Heart left ventricle (tissue), 16 donors: ENCODE measurements around the gene KCNA1. TPM values are rescaled to one million over a fixed set of nuclear protein-coding genes. Genes with fewer than 3 reads are reported as not detected.

Source experiments
- ATAC-seq, 4 donors: fragments of 200-7000 bp; cut with Tn5 transposase; one replicate each; pipeline ENCODE4 v1.9.1; 2020 to 2022; ENCODE audit warnings: moderate library complexity in 4 of 4, mild to moderate bottlenecking in 3 of 4, moderate number of reproducible peaks in 1 of 4
- DNase-seq, 5 donors: peaks; one replicate each; pipeline ENCODE4 v3.0.0-alpha.2; 2020
- H3K27ac ChIP-seq, 12 donors: fragments of 200-600 bp; sonication (generic) in 4 of 12; one replicate each; pipeline versions ENCODE4 v1.5.0 to v1.8.0; 2016 to 2022; ENCODE audit warnings: mild to moderate bottlenecking in 2 of 12
- H3K27me3 ChIP-seq, 9 donors: fragments of 200-600 bp; sonication (generic) in 2 of 9; one replicate each; pipeline versions ENCODE4 v1.5.1 to v1.8.0; 2016 to 2022; ENCODE audit warnings: mild to moderate bottlenecking in 3 of 9
- H3K36me3 ChIP-seq, 9 donors: fragments of 200-600 bp; sonication (generic) in 2 of 9; one replicate each; pipeline versions ENCODE4 v1.5.0 to v1.8.0; 2018 to 2022; ENCODE audit warnings: mild to moderate bottlenecking in 2 of 9
- H3K4me1 ChIP-seq, 12 donors: fragments of 200-600 bp; sonication (generic) in 4 of 12; one replicate each; pipeline versions ENCODE4 v1.5.0 to v1.8.0; 2016 to 2022; ENCODE audit warnings: mild to moderate bottlenecking in 3 of 12
- H3K4me3 ChIP-seq, 12 donors: fragments of 200-600 bp; sonication (generic) in 4 of 12; one replicate each; pipeline versions ENCODE4 v1.5.0 to v1.8.0; 2017 to 2022; ENCODE audit warnings: mild to moderate bottlenecking in 9 of 12, moderate library complexity in 4 of 12
- H3K9me3 ChIP-seq, 12 donors: fragments of 200-600 bp; sonication (generic) in 4 of 12; one replicate each; pipeline versions ENCODE4 v1.5.0 to v1.8.0; 2016 to 2022; ENCODE audit warnings: mild to moderate bottlenecking in 1 of 12
- CTCF ChIP-seq, 12 donors: fragments of 200-600 bp; sonication (generic) in 4 of 12; IDR thresholded peaks; one replicate each; pipeline versions ENCODE4 v1.5.0 to v1.8.0; 2018 to 2022; ENCODE audit warnings: antibody characterized with exemption in 12 of 12, mild to moderate bottlenecking in 5 of 12
- POLR2A ChIP-seq, 2 donors: fragments of 450-650 bp; IDR thresholded peaks; one replicate each; pipeline ENCODE4 v1.6.1; 2017; ENCODE audit warnings: antibody characterized with exemption in 2 of 2, mild to moderate bottlenecking in 2 of 2, moderate library complexity in 2 of 2
- WGBS, 4 donors: extraction: QIAGEN DNeasy Blood & Tissue Kit in 2 of 4; methylation state at CpG; one replicate each; pipeline versions ENCODE4 v1.1.5 to v1.1.7; 2013 to 2018; 5-methylcytosine and 5-hydroxymethylcytosine counted together
- intact Hi-C, 10 donors: fragments of 100-400 bp; cut with DNase I; formaldehyde crosslinking; loops; one replicate each; pipeline versions ENCODE4 v1.11.1 to v1.14.2; 2022
- polyA plus RNA-seq, 2 donors: library from polyadenylated mRNA; stranded (reverse); fragments of 200-250 nt; gene quantifications; one replicate each; pipeline ENCODE4 v1.2.3, GENCODE V29; 2013
- total RNA-seq, 9 donors: library from RNA; depleted of rRNA in 2 of 9; stranded (reverse); fragments of >200 nt in 2 of 9; fragmentation: NEBNext Ultra II Directional in 3 of 9; extraction: Animal tissue kit (Norgen Biotek cat#: 25700) in 3 of 9; gene quantifications; one replicate each; pipeline versions ENCODE4 v1.1.0 to v1.2.4, GENCODE V29; 2016 to 2023
- donor health status: ischemic (EF 13 %, LVEDD 7.1; RV severe dilation, severe dysfunction).
- donor health status: healthy with polysubstance abuse.
- donor health status: DM: no; HTN: yes; CAD: no.
- donor health status: DM: no; HTN: no; CAD: no.
- donor health status: ischemic (EF 25% LVEDD 6.9; RV normal size, moderate dysfunction).
- donor health status: ischemic (EF 25% LVEDD 5.7; RV mildly dilated, moderate dysfunction).
- donor health status: healthy.
- donor health status: DM: yes; HTN: yes; CAD: no.
- donor health status: ischemic (EF 35%, LVEDD 5.7; RV mildly dilated, moderate dysfunction).
- donor health status: nonischemic (EF 11% LVEDD 7.7; RV severe dilation, severe dysfunction).
- donor health status: DM: yes; HTN: yes; CAD: no.
- donor health status: PGD.
- donor health status: ischemic (EF 29% LVEDD 5.4; RV normal size, mild dysfunction).
- donor health status: nonischemic (EF 23%, LVEDD 6.1; RV moderate dilation, normal function).

Gene KCNA1
- total and polyA plus RNA-seq, 11 donors, result 0.04 to 0.34 TPM; not detected in 9

- 63 to 71% (median 66%) methylated on average over 10 of the region's 10 CpGs for WGBS, 4 donors
These were observed 45.1 kb downstream of the KCNA1 start for GRCh38 chr12:4954621-4955354.

GRCh38 chr12:4956054-4956453 lies 46.3 kb downstream of the KCNA1 start:
- no peak overlapping the region for H3K27ac ChIP-seq
- no peak overlapping the region for H3K4me3 ChIP-seq
- intact Hi-C loops, result loop anchor here in 1 of 10 donors (5.0 kb wide), 1 partner anchor 36 kb away; no protein-coding TSS in a partner anchor
- no peak for DNase-seq
- no peak for TF ChIP-seq CTCF (IDR thresholded peaks at IDR 0.05)
- no peak for TF ChIP-seq POLR2A (IDR thresholded peaks at IDR 0.05)
- 27 to 41% (median 36%) methylated on average over 2 of the region's 2 CpGs for WGBS, 4 donors
- peaks cover 0 to 33% (median 0%) of the 10 kb centered on the region in 9 donors for H3K27me3 ChIP-seq
- H3K9me3 ChIP-seq, result no peaks in the 10 kb centered on the region
- no peaks in the 10 kb centered on the region for H3K36me3 ChIP-seq
- H3K4me1 ChIP-seq, result peaks cover 0 to 8% (median 0%) of the 10 kb centered on the region in 12 donors
- no peak for ATAC-seq

More at GRCh38 chr12:4954621-4955354, 45.1 kb downstream of the KCNA1 start:
- no peak for DNase-seq
- intact Hi-C loops, result loop anchor here in 1 of 10 donors (5.0 kb wide), 1 partner anchor 38 kb away; no protein-coding TSS in a partner anchor
- ATAC-seq, result no peak
- TF ChIP-seq CTCF (IDR thresholded peaks at IDR 0.05) (no peak), POLR2A (IDR thresholded peaks at IDR 0.05) (no peak)
- H3K36me3 ChIP-seq, result no peaks in the 10 kb centered on the region
- no peaks in the 10 kb centered on the region for H3K4me1 ChIP-seq
- H3K4me3 ChIP-seq, result no peak overlapping the region
- H3K27me3 ChIP-seq, result peaks cover 0 to 42% (median 0%) of the 10 kb centered on the region in 9 donors
- no peak overlapping the region for H3K27ac ChIP-seq
- no peaks in the 10 kb centered on the region for H3K9me3 ChIP-seq

- H3K27ac ChIP-seq, result no peak overlapping the region
- ATAC-seq (no peak), DNase-seq (no peak)
- TF ChIP-seq CTCF (IDR thresholded peaks at IDR 0.05) (no peak), POLR2A (IDR thresholded peaks at IDR 0.05) (no peak)
- H3K36me3 ChIP-seq, result no peaks in the 10 kb centered on the region
- 82 to 89% (median 87%) methylated on average over 9 to 11 of the region's 11 CpGs for WGBS, 4 donors
- peaks cover 0 to 32% (median 0%) of the 10 kb centered on the region in 9 donors for H3K27me3 ChIP-seq
- intact Hi-C loops, result loop anchor here in 1 of 10 donors (5.0 kb wide), 1 partner anchor 35 kb away; no protein-coding TSS in a partner anchor
- no peaks in the 10 kb centered on the region for H3K9me3 ChIP-seq
- H3K4me3 ChIP-seq, result no peak overlapping the region
- peaks cover 0 to 8% (median 0%) of the 10 kb centered on the region in 12 donors for H3K4me1 ChIP-seq
These were observed 47.3 kb downstream of the KCNA1 start for GRCh38 chr12:4956968-4957367.

- Histone ChIP-seq H3K4me3 (no peak overlapping the region), H3K9me3 (no peaks in the 10 kb centered on the region), H3K27me3 (peaks cover 0 to 34% (median 0%) of the 10 kb centered on the region in 9 donors), H3K27ac (no peak overlapping the region), H3K36me3 (no peaks in the 10 kb centered on the region), H3K4me1 (peaks cover 0 to 8% (median 0%) of the 10 kb centered on the region in 12 donors)
- no peak for TF ChIP-seq POLR2A (IDR thresholded peaks at IDR 0.05)
- no peak for TF ChIP-seq CTCF (IDR thresholded peaks at IDR 0.05)
- intact Hi-C loops, result loop anchor here in 1 of 10 donors (5.0 kb wide), 1 partner anchor 35 kb away; no protein-coding TSS in a partner anchor
- DNase-seq (no peak), ATAC-seq (no peak)
- WGBS, 4 donors, result 61 to 75% (median 71%) methylated on average over 5 of the region's 5 CpGs
These were observed 48.1 kb downstream of the KCNA1 start for GRCh38 chr12:4957761-4958160.
